OCI-LY3 (cell line): ENCODE data around the gene RUNX2.
"Not testable (repeated sequence)": the region's sequence is repeated elsewhere in the genome, so short reads cannot be mapped to it uniquely, and the experiment has no call there.

Experiments used
- H2AFZ ChIP-seq: fragments of 200-600, 300-600 bp; shearing (Covaris generic); 2 replicates; pipeline ENCODE4 v1.6.0; 2014; ENCODE audit warnings: antibody characterized with exemption, low read depth, low read length
- H3K27ac ChIP-seq: fragments of 200-600, 300-600 bp; sonication (generic); 2 replicates; pipeline ENCODE4 v1.5.1; 2014; ENCODE audit warnings: mild to moderate bottlenecking, low read length, moderate library complexity, mixed read lengths
- H3K27me3 ChIP-seq: fragments of 200-600, 300-600 bp; sonication (generic); 2 replicates; pipeline ENCODE4 v1.6.1; 2014; ENCODE audit warnings: low read depth, low read length, mixed read lengths
- H3K36me3 ChIP-seq: fragments of 200-600, 300-600 bp; sonication (generic); replicated peaks from 2 replicates; pipeline ENCODE3; 2014; ENCODE audit warnings: low read depth, low read length, mixed read lengths
- H3K4me1 ChIP-seq: fragments of 300-600, 200-600 bp; sonication (generic); 2 replicates; pipeline ENCODE4 v1.6.1; 2014; ENCODE audit warnings: low read length, mixed read lengths
- H3K4me2 ChIP-seq: fragments of 200-600, 300-600 bp; sonication (generic); 2 replicates; pipeline ENCODE4 v1.6.1; 2014; ENCODE audit warnings: low read length, mixed read lengths
- H3K4me3 ChIP-seq: fragments of 300-600, 200-600 bp; sonication (generic); 2 replicates; pipeline ENCODE4 v1.5.1; 2014; ENCODE audit warnings: antibody characterized with exemption, mild to moderate bottlenecking, low read length, moderate library complexity
- H3K79me2 ChIP-seq: fragments of 300-600, 200-600 bp; shearing (Covaris generic); 2 replicates; pipeline ENCODE4 v1.6.1; 2014; ENCODE audit warnings: mild to moderate bottlenecking, low read length, mixed read lengths
- H3K9ac ChIP-seq: fragments of 300-600, 200-600 bp; shearing (Covaris generic); 2 replicates; pipeline ENCODE4 v1.6.0; 2014; ENCODE audit warnings: mild to moderate bottlenecking, low read length, moderate library complexity
- H3K9me3 ChIP-seq: fragments of 200-600, 300-600 bp; shearing (Covaris generic); 2 replicates; pipeline ENCODE4 v1.6.1; 2014; ENCODE audit warnings: low read length, mixed read lengths; ENCODE audit not compliant: insufficient read depth
- H4K20me1 ChIP-seq: fragments of 200-600, 300-600 bp; sonication (generic); 2 replicates; pipeline ENCODE4 v1.6.1; 2016; ENCODE audit warnings: low read length, mixed read lengths; ENCODE audit not compliant: insufficient read depth
- CTCF ChIP-seq: fragments of 200-600, 300-600 bp; sonication (generic); IDR thresholded peaks from 2 replicates; pipeline ENCODE4 v1.5.1; 2014; ENCODE audit warnings: antibody characterized with exemption, low read length, low read depth
- EZH2phosphoT487 ChIP-seq: fragments of 200-600 bp; shearing (Covaris generic); IDR thresholded peaks from 2 replicates; pipeline ENCODE4 v1.6.1; 2018; ENCODE audit warnings: antibody characterized with exemption, mixed run types, low read depth

The RUNX2 gene

GRCh38 chr6:45327956-45328522, at the start of gene RUNX2:
RUNX2 (plus strand) TSS chr6:45328330; CDS start chr6:45328727, 397 bp downstream.
- H3K36me3 ChIP-seq = no peaks in the 10 kb centered on the region
- TF ChIP-seq EZH2phosphoT487 = no peak
- TF ChIP-seq CTCF = no peak
- no peaks in the 10 kb centered on the region for H3K27me3 ChIP-seq
- H3K4me3 ChIP-seq = no peak within 1 kb of the TSS
- H2AFZ ChIP-seq = no peak within 1 kb of the TSS
- H3K79me2 ChIP-seq = no peaks in the 10 kb centered on the region
- H3K4me2 ChIP-seq = no peak within 1 kb of the TSS
- no peak within 1 kb of the TSS for H3K27ac ChIP-seq
- no peaks in the 10 kb centered on the region for H3K9me3 ChIP-seq
- peaks cover 6% of the 10 kb centered on the region for H3K4me1 ChIP-seq
- no peak within 1 kb of the TSS for H3K9ac ChIP-seq
- H4K20me1 ChIP-seq = no peaks in the 10 kb centered on the region

DNA sequence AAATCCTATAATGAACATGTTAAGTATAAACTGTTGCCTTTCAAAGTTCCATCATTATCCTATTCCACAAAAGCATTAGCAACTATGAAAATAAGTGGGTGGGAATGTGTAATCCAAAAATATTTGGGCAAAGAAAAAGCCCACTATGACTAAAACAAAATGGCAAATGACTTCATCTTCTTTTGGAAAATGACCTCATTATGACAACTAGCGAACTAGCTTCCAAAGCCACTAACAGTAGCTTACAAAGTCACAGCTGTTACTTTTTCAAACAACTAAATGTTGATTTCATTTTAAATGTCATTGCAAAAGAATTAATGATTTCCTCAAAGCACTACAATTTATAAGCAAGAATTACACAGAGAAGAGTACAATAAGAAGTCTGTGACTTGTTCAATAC, 49.8 kb upstream of the RUNX2 start:
- no peaks in the 10 kb centered on the region for H3K9me3 ChIP-seq
- no peak overlapping the region for H3K4me3 ChIP-seq
- no peaks in the 10 kb centered on the region for H3K36me3 ChIP-seq
- no peak overlapping the region for H3K27ac ChIP-seq
- H3K9ac ChIP-seq = no peak overlapping the region
- no peak overlapping the region for H2AFZ ChIP-seq
- no peak for TF ChIP-seq EZH2phosphoT487
- TF ChIP-seq CTCF = no peak
- H3K4me2 ChIP-seq = no peak overlapping the region
- H3K27me3 ChIP-seq = no peaks in the 10 kb centered on the region
- H4K20me1 ChIP-seq = no peaks in the 10 kb centered on the region
- H3K79me2 ChIP-seq = no peaks in the 10 kb centered on the region
- H3K4me1 ChIP-seq = no peaks in the 10 kb centered on the region

DNA sequence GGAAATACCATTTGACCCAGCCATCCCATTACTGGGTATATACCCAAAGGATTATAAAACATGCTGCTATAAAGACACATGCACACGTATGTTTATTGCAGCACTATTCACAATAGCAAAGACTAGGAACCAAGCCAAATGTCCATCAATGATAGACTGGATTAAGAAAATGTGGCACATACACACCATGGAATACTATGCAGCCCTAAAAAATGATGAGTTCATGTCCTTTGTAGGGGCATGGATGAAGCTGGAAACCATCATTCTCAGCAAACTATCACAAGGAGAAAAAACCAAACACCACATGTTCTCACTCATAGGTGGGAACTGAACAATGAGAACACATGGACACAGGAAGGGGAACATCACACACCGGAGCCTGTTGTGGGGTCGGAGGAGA, 41.4 kb upstream of the RUNX2 start:
- not testable (repeated sequence) for H3K9ac ChIP-seq, H3K27ac ChIP-seq, H2AFZ ChIP-seq, H3K4me3 ChIP-seq, H3K36me3 ChIP-seq, H4K20me1 ChIP-seq, H3K79me2 ChIP-seq, H3K4me2 ChIP-seq, H3K27me3 ChIP-seq, H3K4me1 ChIP-seq, H3K9me3 ChIP-seq

GRCh38 chr6:45289751-45290514, 38.2 kb upstream of the RUNX2 start:
- Histone ChIP-seq H3K27me3 (no peaks in the 10 kb centered on the region), H3K4me3 (no peak overlapping the region), H2AFZ (no peak overlapping the region), H3K4me2 (no peak overlapping the region), H3K36me3 (no peaks in the 10 kb centered on the region), H3K27ac (no peak overlapping the region), H3K9ac (no peak overlapping the region), H3K4me1 (no peaks in the 10 kb centered on the region), H4K20me1 (no peaks in the 10 kb centered on the region), H3K79me2 (no peaks in the 10 kb centered on the region), H3K9me3 (no peaks in the 10 kb centered on the region)
- TF ChIP-seq EZH2phosphoT487 = no peak
- TF ChIP-seq CTCF = no peak
